HG03558 (cell line): ENCODE results near the gene CDX4.
"Not testable (repeated sequence)": the region's sequence is repeated elsewhere in the genome, so short reads cannot be mapped to it uniquely, and the experiment has no call there.

Experiments used
- ATAC-seq: cut with Tn5 transposase; IDR thresholded peaks from one replicate; pipeline ENCODE4 v1.9.1; 2021; ENCODE audit warnings: moderate number of reproducible peaks; ENCODE audit not compliant: unreplicated experiment; ENCODE audit errors: extremely low read depth

CDX4 gene, protein sequence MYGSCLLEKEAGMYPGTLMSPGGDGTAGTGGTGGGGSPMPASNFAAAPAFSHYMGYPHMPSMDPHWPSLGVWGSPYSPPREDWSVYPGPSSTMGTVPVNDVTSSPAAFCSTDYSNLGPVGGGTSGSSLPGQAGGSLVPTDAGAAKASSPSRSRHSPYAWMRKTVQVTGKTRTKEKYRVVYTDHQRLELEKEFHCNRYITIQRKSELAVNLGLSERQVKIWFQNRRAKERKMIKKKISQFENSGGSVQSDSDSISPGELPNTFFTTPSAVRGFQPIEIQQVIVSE

DNA sequence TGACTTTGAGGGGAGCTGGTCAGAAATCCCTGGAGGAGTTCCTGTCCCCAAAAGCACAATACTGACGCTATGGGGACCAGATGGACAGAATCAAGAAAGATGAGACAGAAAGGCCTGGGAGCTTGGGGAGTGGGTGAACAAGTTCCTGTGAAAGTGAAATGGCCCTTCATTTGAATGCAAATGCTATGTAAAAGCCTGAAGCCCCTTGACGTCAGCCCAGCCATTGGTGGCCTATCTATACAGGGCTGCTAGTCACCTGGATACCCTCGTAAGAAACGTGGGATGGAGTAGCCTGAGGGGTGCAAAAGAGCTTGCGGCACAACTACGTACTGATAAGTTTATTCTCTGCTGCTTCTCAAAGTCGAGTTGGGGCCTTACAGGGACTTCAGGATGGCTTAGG, at the start of gene CDX4:
CDX4 (plus strand) TSS at position 223 of the 400 bp plus-strand sequence. CDS start 201 bp downstream, outside the sequence.
- ATAC-seq, result no peak

DNA sequence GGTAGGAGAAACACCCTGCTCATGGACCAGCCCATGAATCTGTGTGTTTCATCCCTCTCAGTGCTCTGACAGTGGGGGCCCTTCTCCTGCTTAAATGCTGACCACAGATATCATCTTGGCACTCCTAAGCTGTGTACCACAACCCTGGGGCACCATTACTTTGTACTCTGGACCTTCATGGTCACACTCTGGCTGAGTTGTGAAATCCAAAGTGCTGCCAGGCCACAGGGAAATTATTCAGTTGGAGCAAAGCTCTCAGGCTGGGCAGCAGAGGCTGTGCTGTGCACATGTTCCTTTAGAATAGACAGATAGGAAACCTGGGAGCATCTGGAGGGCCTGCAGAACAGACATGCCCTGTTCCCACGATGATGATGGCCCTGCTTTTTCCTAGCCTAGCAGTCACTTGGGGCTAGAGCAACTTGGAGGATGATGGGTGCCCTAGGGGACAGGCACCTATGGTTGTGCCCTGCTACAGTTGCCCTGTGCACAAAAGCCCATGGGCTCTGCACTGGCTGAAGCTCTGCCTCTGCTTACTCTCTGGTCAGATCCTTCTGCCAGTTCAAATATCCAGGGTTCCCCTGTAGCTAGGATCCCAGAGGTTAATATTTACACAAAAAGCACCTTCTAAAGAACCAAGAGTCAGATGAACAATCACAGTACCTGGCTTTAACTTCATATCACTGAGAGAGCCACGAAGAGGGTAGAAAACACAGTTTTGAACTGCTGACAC, 48.5 kb upstream of the CDX4 start:
- ATAC-seq, result no peak

DNA sequence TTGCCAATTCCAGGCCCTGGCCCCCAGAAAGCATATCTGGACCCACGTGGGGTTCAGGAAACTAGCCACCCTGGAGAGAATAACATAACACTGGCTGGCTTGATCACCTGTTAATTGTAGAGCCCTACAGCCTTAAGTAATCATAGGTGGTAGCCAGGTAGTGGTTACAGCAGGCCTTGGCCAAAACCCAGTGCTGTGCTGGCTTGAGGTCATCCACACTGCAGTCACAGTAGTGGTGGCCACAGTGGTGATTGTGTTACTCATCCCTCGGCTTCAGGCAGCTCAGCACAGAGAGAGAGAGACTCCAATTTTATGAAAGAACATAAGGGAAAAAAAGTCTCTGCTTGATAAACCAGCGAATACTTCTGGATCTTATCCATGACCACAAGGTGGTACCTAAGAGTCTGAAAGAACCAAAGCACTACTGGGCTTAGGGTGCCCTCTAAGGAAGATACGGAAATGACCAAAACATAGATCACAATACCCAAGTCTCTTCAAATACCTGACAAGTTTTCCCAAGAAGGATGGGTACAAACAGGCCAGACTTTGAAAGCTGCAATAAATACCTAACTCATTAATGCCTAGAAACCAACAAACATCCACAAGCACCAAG, 46.6 kb upstream of the CDX4 start:
- no peak for ATAC-seq

DNA sequence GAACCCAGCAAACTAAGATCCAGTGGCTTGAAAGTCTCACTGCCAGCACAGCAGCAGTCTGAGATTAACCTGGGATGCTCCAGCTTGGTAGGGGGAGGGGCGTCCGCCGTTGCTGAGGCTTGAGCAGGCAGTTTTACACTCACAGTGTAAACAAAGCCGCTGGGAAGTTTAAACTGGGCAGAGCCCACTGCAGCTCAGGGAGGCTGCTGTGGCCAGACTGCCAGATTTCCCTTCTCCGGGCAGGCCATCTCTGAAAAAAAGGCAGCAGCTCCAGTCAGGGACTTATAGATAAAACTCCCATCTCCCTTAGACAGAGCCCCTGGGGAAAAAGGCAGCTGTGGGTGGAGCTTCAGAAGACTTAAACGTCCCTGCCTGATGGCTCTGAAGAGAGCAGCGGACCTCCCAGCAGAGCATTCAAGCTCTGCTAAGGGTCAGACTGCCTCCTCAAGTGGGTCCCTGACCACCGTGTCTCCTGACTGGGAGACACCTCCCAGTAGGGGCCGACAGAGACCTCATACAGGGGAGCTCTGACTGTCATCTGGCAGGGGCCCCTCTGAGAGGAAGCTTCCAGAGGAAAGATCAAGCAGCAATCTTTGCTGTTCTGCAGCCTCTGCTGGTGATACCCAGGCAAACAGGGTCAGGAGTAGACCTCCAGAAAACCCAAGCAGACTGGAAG, 45.1 kb upstream of the CDX4 start:
- no peak for ATAC-seq

DNA sequence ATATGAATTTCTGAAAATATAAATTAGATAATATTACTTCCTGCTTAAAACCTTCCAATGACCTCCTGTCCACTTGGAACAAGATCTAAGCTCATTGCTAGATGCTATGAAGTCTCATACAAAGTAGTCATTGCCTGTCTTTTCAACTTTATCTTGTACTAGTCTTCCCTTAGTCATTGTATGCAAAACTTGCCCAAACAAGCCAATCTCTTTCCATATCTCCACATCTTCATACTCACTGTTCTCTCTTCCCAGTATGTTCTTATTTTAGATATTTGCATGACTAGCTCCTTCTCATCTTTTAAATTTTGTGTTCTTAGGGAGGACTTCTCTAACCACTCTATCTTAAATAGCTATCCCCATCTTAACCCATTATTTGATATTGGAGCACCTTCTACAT, 33.9 kb upstream of the CDX4 start:
- ATAC-seq, result no peak

DNA sequence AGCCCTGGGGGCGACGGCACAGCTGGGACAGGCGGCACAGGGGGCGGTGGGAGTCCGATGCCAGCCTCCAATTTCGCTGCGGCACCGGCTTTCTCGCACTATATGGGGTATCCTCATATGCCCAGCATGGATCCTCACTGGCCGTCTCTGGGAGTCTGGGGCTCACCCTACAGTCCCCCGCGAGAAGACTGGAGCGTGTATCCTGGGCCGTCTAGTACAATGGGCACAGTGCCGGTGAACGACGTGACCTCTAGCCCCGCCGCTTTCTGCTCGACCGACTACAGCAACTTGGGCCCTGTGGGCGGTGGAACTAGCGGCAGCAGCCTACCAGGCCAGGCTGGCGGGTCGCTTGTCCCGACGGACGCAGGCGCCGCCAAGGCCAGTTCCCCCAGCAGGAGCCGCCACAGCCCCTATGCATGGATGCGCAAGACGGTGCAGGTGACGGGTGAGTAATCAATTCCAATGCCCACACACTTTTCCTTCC, 500 bp downstream of the CDX4 start:
- ATAC-seq, result no peak

DNA sequence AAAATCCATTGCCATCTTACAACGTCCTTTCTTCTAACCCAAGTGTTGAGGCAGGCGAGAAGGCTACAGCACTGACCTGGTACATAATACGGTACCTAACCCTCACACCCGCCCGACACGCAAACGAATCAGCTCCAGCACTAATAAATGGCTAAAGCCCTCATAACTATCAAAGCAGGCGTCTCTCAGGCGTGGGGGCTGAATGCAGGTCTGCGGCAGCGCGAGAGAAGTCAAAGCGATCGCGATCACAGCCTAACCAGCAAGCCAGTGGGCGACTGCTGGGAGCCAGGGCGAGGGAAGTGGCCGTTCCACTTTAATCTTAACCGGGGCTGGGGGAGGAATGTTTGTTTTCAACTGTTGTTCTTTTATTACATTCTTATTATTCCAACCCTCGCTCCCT, 1.5 kb downstream of the CDX4 start:
- no peak for ATAC-seq

DNA sequence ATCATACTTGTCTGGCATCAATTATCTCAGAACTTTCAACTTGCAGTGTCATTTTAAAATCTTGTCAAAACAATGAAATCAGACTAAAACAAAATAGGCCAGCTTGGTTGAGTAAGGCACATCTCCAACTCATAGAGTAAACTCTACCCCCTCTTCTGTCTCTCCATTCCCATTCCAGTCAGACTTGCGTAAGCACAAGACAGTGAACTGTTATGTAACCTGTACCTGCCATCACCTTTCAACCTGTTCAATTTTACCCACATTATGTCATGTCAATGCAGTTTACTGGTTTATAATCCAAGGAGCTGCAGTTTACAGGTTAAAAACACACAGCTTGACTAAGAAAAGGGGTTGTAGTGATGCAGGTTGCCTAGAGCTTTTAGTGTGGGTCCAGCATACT, 8.3 kb downstream of the CDX4 start:
- no peak for ATAC-seq

DNA sequence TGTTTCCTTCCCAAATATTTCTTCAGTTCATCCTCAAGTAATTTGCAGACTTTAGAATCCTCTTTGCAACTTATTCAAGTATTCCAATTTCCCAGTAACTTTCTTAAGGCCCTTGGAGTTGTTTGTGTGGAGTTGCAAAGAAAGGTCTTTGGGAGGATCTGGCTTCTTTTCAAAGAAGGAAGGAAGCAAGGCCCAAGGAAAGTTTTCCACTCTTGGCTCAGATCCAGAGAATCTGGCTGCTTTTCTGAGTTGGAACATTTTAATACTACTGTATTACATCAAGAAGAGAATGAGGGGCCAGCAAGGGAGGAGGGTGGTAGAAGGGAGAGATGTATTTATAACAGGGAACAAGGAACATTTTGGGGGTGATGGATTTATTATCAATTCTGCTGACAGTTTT, 10.5 kb downstream of the CDX4 start:
- ATAC-seq, result no peak

DNA sequence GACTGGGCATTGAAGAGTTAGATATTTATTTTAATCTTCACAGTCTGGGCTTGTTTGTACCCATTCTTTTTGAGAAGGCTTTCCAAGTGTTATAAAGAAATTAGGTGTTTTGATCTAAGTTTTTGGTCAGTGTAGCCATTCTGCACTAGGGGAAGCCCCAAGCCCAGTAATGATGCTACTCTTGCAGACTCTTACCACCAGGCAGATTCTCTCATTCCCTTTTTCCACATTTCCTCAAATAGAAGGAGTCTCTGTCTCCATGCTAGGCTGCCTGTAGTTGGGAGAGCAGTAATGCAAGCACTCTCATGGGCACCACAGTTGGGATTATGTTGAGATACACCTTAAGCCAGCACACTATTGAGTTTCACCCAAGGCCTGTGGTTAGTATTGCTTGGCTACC, 21.5 kb downstream of the CDX4 start:
- no peak for ATAC-seq

DNA sequence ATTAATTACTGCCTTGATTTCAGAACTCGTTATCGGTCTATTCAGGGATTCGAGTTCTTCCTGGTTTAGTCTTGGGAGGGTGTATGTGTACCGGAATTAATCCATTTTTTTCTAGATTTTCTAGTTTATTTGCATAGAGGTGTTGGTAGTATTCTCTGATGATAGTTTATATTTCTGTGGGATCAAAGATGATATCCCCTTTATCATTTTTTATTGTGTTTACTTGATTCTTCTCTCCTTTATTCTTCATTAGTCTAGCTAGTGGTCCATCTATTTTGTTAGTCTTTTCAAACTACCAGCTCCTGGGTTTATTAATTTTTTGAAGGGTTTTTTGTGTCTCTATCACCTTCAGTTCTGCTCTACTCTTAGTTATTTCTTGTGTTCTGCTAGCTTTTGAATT, 32.1 kb downstream of the CDX4 start:
- ATAC-seq, result no peak

DNA sequence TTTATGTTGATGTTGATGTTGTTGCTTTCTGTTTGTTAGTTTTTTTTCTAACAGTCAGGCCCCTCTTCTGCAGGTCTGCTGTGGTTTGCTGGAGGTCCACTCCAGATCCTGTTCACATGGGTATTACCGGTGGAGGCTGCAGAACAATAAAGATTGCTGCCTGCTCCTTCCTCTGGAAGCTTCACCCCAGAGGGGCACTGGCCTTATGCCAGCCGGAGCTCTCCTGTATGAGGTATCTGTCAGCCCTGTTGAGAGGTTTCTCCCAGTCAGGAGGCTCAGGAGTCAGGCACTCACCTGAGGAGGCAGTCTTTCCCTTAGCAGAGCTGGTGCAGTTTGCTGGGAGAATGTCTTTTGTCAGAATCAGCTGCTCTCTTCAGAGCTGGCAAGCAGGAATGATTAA, 34.7 kb downstream of the CDX4 start:
- ATAC-seq, result no peak

DNA sequence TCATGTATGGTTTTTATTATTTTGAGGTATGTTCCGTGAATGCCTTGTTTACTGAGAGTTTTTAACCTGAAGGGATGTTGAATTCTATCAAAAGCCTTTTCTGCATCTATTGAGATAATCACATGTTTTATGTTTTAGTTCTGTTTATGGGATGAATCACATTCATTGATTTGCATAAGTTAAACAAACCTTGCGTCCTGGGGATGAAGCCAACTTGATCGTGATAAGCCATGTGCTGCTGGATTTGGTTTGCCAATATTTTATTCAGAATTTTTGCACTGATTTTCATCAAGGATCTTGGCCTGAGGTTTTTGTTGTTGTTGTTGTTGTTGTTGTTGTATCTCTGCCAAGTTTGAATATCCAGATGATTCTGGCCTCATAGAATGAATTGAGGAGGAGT, 43.8 kb downstream of the CDX4 start:
- no peak for ATAC-seq

DNA sequence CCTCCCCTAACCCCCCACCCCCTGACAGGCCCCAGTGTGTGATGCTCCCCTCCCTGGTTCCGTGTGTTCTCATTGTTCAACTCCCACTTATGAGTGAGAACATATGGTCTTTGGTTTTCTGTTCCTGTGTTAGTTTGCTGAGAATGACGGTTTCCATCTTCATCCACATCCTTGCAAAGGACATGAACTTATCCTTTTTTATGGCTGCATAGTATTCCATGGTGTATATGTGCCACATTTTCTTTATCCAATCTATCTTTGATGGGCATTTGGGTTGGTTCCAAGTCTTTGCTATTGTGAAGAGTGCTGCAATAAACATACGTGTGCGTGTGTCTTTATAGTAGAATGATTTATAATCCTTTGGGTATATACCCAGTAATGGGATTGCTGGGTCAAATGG, 45.3 kb downstream of the CDX4 start:
- not testable (repeated sequence) for ATAC-seq
